SK-N-SH (cell line): ENCODE results near the gene TEAD3. TPM values are rescaled to one million over a fixed set of nuclear protein-coding genes. Genes with fewer than 3 reads are reported as not detected.

ENCODE experiments used
- CTCF ChIA-PET: fragments of 300-600, 350-600 bp; formaldehyde crosslinking; extraction: SDS; loops from one replicate; lab custom pipeline; 2021; lab: Yijun Ruan, JAX
- POLR2A ChIA-PET: fragments of 350-600 bp; sonication (Branson Sonifier 250); formaldehyde crosslinking; extraction: SDS; loops from one replicate; lab custom pipeline; 2020; ENCODE audit warnings: antibody characterized with exemption, inconsistent platforms; lab: Yijun Ruan, JAX
- DNase-seq: peaks from one replicate; pipeline ENCODE4 v3.0.0; 2012
- H2AFZ ChIP-seq: fragments of 200-600 bp; sonication (generic); 2 replicates; pipeline ENCODE4 v1.8.1; 2016; ENCODE audit warnings: antibody characterized with exemption, mild to moderate bottlenecking, low read depth
- H3F3A ChIP-seq: fragments of 200-600 bp; sonication (generic); replicated peaks from 2 replicates; pipeline ENCODE3; 2016; ENCODE audit warnings: antibody characterized with exemption, mild to moderate bottlenecking; ENCODE audit not compliant: insufficient read depth
- H3K27ac ChIP-seq, 2 experiments: fragments of 200-500 bp in 1 of 2; fragments of 200-600 bp in 1 of 2; sonication (Bioruptor generic) in 1 of 2; sonication (generic), shearing (Covaris generic) in 1 of 2; 2 replicates each; pipeline versions ENCODE4 v1.5.1 to v1.6.1; 2014 to 2016; ENCODE audit warnings: low read depth in 2 of 2, inconsistent platforms in 1 of 2, low read length in 1 of 2, mild to moderate bottlenecking in 1 of 2, mixed read lengths in 1 of 2
- H3K27me3 ChIP-seq: fragments of 200-600 bp; sonication (generic), shearing (Covaris generic); 2 replicates; pipeline ENCODE4 v1.6.1; 2016; ENCODE audit warnings: mixed run types; ENCODE audit not compliant: insufficient read depth
- H3K36me3 ChIP-seq, 2 experiments: fragments of 200-500 bp in 1 of 2; fragments of 200-600 bp in 1 of 2; sonication (Bioruptor generic) in 1 of 2; sonication (generic) in 1 of 2; replicated peaks in 1 of 2; 2 replicates each; pipeline versions ENCODE3 to v1.5.1; 2014 to 2016; ENCODE audit warnings: low read length in 1 of 2, mild to moderate bottlenecking in 1 of 2; ENCODE audit not compliant: insufficient read depth in 2 of 2, control insufficient read depth in 1 of 2
- H3K4me1 ChIP-seq, 2 experiments: fragments of 200-500 bp in 1 of 2; fragments of 200-600 bp in 1 of 2; sonication (Bioruptor generic) in 1 of 2; sonication (generic), shearing (Covaris generic) in 1 of 2; 2 replicates each; pipeline versions ENCODE4 v1.5.1 to v1.6.1; 2014 to 2016; ENCODE audit warnings: low read depth in 1 of 2, low read length in 1 of 2, mixed run types in 1 of 2; ENCODE audit not compliant: insufficient read depth in 2 of 2, control insufficient read depth in 1 of 2
- H3K4me2 ChIP-seq: fragments of 200-600 bp; sonication (generic), shearing (Covaris generic); 2 replicates; pipeline ENCODE4 v1.6.1; 2017; ENCODE audit warnings: mixed run types
- H3K4me3 ChIP-seq, 2 experiments: fragments of 200-500 bp in 1 of 2; fragments of 200-600 bp in 1 of 2; sonication (Bioruptor generic) in 1 of 2; sonication (generic), shearing (Covaris generic) in 1 of 2; 2 replicates each; pipeline versions ENCODE4 v1.5.1 to v1.8.1; 2014 to 2016; ENCODE audit warnings: low read depth in 2 of 2, inconsistent platforms in 1 of 2, low read length in 1 of 2, mild to moderate bottlenecking in 1 of 2, mixed read lengths in 1 of 2, moderate library complexity in 1 of 2
- H3K79me2 ChIP-seq: fragments of 200-600 bp; sonication (generic); 2 replicates; pipeline ENCODE4 v1.8.1; 2017; ENCODE audit warnings: mild to moderate bottlenecking; ENCODE audit not compliant: insufficient read depth
- H3K9ac ChIP-seq: fragments of 200-600 bp; sonication (generic); 2 replicates; pipeline ENCODE4 v1.6.1; 2017; ENCODE audit warnings: mixed run types
- H3K9me2 ChIP-seq: fragments of 200-600 bp; sonication (generic); 2 replicates; pipeline ENCODE4 v1.6.1; 2017; ENCODE audit warnings: mixed run types
- H3K9me3 ChIP-seq: fragments of 200-600 bp; sonication (generic); 2 replicates; pipeline ENCODE4 v1.6.1; 2017; ENCODE audit warnings: mixed run types, mild to moderate bottlenecking, moderate library complexity
- H4K20me1 ChIP-seq: fragments of 200-600 bp; sonication (generic); 2 replicates; pipeline ENCODE4 v1.6.1; 2017; ENCODE audit warnings: mild to moderate bottlenecking, mixed run types; ENCODE audit not compliant: insufficient read depth
- ELF1 ChIP-seq: IDR thresholded peaks from 2 replicates; pipeline ENCODE4 v1.4.0; 2012
- EP300 ChIP-seq, 2 experiments: IDR thresholded peaks; 2 replicates each; pipeline versions ENCODE4 v1.4.0 to v1.6.1; 2012; ENCODE audit warnings: borderline replicate concordance in 1 of 2, low read depth in 1 of 2, low read length in 1 of 2
- EZH2phosphoT487 ChIP-seq: fragments of 200-600 bp; sonication (generic); IDR thresholded peaks from 2 replicates; pipeline ENCODE4 v1.6.1; 2017; ENCODE audit warnings: low read depth, mixed run types, mild to moderate bottlenecking, antibody characterized with exemption, moderate library complexity, borderline replicate concordance
- FOXJ3 ChIP-seq: sonication (generic); formaldehyde crosslinking; IDR thresholded peaks from 2 replicates; pipeline ENCODE4 v1.5.1; 2020; ENCODE audit warnings: mild to moderate bottlenecking, missing genetic modification reagents
- FOXM1 ChIP-seq: IDR thresholded peaks from 2 replicates; pipeline ENCODE4 v1.4.0; 2012; ENCODE audit warnings: low read depth, mild to moderate bottlenecking
- MEF2A ChIP-seq: IDR thresholded peaks from 2 replicates; pipeline ENCODE4 v1.4.0; 2012; ENCODE audit warnings: low read depth, borderline replicate concordance
- MXI1 ChIP-seq: IDR thresholded peaks from 2 replicates; pipeline ENCODE4 v1.6.1; 2012; ENCODE audit warnings: mild to moderate bottlenecking, low read depth, low read length, improper control_type of control experiment
- NFIC ChIP-seq: IDR thresholded peaks from 2 replicates; pipeline ENCODE4 v1.4.0; 2012; ENCODE audit warnings: borderline replicate concordance
- RAD21 ChIP-seq: IDR thresholded peaks from 2 replicates; pipeline ENCODE4 v1.6.1; 2012; ENCODE audit warnings: mild to moderate bottlenecking, low read length
- RCOR1 ChIP-seq: fragments of 150-350 bp; IDR thresholded peaks from 2 replicates; pipeline ENCODE4 v1.6.1; 2017; ENCODE audit warnings: antibody characterized with exemption, low read length
- RFX5 ChIP-seq: IDR thresholded peaks from 2 replicates; pipeline ENCODE4 v1.6.1; 2012; ENCODE audit warnings: mild to moderate bottlenecking, improper control_type of control experiment, low read length
- SMC3 ChIP-seq: IDR thresholded peaks from 2 replicates; pipeline ENCODE4 v1.6.1; 2012; ENCODE audit warnings: low read depth, low read length, improper control_type of control experiment
- TCF12 ChIP-seq: IDR thresholded peaks from 2 replicates; pipeline ENCODE4 v1.4.0; 2012
- WGBS: methylation state at CpG from one replicate; pipeline ENCODE4 v1.1.6; 2017; ENCODE audit warnings: low lambda C conversion rate; 5-methylcytosine and 5-hydroxymethylcytosine counted together
- polyA plus RNA-seq, 3 experiments: library from polyadenylated mRNA; depleted of rRNA; stranded (reverse); fragments of >200 nt; gene quantifications; 2 replicates each; pipeline ENCODE4 v1.2.3, GENCODE V29; 2012
- TF ChIP-seq, protein P1 (sequence below): IDR thresholded peaks from 2 replicates; pipeline ENCODE4 v1.6.1; 2012; ENCODE audit warnings: mild to moderate bottlenecking, low read depth, low read length, moderate library complexity
- TF ChIP-seq, protein P2 (sequence below): fragments of 200-600 bp; sonication (generic); IDR thresholded peaks from 2 replicates; pipeline ENCODE4 v1.6.1; 2017; ENCODE audit warnings: antibody characterized with exemption, mild to moderate bottlenecking, moderate library complexity
- TF ChIP-seq, protein P3 (sequence below): IDR thresholded peaks from 2 replicates; pipeline ENCODE4; 2012
- TF ChIP-seq, protein P4 (sequence below): IDR thresholded peaks from 2 replicates; pipeline ENCODE4 v1.4.0; 2012; ENCODE audit warnings: low read depth, borderline replicate concordance

TEAD3 gene
- polyA plus RNA-seq, 1 of the 3 experiments (the other 2 are of a cell fraction), result 7.1 TPM

DNA sequence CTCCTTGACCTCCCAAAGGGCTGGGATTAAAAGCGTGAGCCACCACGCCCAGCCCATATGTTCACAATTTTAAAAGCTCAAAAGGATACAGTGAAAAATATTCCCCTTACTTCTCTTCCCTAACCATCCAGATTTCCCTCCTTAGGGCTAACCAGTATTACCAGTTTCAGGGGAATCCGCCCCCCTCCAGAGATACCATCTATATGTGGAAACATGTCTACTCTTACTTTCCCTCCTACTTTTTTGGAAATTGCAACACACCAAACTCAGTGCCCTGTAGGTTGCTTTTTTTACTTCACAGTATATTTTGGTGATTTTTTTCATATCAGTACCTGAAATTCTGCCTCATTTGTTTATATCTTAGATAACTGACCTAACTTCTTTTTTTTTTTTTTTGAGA lies 35.6 kb downstream of the TEAD3 start:
- no peak overlapping the region for H3K9ac ChIP-seq
- DNase-seq, result no peak
- H4K20me1 ChIP-seq, result no peaks in the 10 kb centered on the region
- no peaks in the 10 kb centered on the region for H3K27me3 ChIP-seq
- H3K4me1 ChIP-seq, result no peaks in the 10 kb centered on the region
- H3K4me3 ChIP-seq, result no peak overlapping the region
- no peak overlapping the region for H2AFZ ChIP-seq
- ChIA-PET POLR2A (no interaction called here), CTCF (interaction anchor here (1.4 kb wide), 1 partner anchor 118 kb away, joined by 3 read pairs; no protein-coding TSS in a partner anchor)
- H3K79me2 ChIP-seq, result no peaks in the 10 kb centered on the region
- no peak overlapping the region for H3K27ac ChIP-seq
- H3K9me3 ChIP-seq, result no peaks in the 10 kb centered on the region
- TF ChIP-seq, protein P1, sequence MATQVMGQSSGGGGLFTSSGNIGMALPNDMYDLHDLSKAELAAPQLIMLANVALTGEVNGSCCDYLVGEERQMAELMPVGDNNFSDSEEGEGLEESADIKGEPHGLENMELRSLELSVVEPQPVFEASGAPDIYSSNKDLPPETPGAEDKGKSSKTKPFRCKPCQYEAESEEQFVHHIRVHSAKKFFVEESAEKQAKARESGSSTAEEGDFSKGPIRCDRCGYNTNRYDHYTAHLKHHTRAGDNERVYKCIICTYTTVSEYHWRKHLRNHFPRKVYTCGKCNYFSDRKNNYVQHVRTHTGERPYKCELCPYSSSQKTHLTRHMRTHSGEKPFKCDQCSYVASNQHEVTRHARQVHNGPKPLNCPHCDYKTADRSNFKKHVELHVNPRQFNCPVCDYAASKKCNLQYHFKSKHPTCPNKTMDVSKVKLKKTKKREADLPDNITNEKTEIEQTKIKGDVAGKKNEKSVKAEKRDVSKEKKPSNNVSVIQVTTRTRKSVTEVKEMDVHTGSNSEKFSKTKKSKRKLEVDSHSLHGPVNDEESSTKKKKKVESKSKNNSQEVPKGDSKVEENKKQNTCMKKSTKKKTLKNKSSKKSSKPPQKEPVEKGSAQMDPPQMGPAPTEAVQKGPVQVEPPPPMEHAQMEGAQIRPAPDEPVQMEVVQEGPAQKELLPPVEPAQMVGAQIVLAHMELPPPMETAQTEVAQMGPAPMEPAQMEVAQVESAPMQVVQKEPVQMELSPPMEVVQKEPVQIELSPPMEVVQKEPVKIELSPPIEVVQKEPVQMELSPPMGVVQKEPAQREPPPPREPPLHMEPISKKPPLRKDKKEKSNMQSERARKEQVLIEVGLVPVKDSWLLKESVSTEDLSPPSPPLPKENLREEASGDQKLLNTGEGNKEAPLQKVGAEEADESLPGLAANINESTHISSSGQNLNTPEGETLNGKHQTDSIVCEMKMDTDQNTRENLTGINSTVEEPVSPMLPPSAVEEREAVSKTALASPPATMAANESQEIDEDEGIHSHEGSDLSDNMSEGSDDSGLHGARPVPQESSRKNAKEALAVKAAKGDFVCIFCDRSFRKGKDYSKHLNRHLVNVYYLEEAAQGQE, result no peak
- TF ChIP-seq EZH2phosphoT487, result no peak
- no peak for TF ChIP-seq NFIC
- TF ChIP-seq, protein P2, sequence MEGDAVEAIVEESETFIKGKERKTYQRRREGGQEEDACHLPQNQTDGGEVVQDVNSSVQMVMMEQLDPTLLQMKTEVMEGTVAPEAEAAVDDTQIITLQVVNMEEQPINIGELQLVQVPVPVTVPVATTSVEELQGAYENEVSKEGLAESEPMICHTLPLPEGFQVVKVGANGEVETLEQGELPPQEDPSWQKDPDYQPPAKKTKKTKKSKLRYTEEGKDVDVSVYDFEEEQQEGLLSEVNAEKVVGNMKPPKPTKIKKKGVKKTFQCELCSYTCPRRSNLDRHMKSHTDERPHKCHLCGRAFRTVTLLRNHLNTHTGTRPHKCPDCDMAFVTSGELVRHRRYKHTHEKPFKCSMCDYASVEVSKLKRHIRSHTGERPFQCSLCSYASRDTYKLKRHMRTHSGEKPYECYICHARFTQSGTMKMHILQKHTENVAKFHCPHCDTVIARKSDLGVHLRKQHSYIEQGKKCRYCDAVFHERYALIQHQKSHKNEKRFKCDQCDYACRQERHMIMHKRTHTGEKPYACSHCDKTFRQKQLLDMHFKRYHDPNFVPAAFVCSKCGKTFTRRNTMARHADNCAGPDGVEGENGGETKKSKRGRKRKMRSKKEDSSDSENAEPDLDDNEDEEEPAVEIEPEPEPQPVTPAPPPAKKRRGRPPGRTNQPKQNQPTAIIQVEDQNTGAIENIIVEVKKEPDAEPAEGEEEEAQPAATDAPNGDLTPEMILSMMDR, result no peak
- no peak for TF ChIP-seq FOXM1
- no peak for TF ChIP-seq RFX5
- TF ChIP-seq TCF12, result no peak
- no peak for TF ChIP-seq FOXJ3
- TF ChIP-seq MXI1, result no peak
- no peak for TF ChIP-seq RCOR1
- TF ChIP-seq RAD21, result no peak
- TF ChIP-seq, protein P3, sequence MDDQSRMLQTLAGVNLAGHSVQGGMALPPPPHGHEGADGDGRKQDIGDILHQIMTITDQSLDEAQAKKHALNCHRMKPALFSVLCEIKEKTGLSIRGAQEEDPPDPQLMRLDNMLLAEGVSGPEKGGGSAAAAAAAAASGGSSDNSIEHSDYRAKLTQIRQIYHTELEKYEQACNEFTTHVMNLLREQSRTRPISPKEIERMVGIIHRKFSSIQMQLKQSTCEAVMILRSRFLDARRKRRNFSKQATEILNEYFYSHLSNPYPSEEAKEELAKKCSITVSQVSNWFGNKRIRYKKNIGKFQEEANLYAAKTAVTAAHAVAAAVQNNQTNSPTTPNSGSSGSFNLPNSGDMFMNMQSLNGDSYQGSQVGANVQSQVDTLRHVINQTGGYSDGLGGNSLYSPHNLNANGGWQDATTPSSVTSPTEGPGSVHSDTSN, result no peak
- no peak for TF ChIP-seq EP300 (IDR thresholded peaks at IDR 0.05; ENCODE audit: borderline replicate concordance in 1 of 2, low read depth in 1 of 2, low read length in 1 of 2)
- TF ChIP-seq, protein P4, sequence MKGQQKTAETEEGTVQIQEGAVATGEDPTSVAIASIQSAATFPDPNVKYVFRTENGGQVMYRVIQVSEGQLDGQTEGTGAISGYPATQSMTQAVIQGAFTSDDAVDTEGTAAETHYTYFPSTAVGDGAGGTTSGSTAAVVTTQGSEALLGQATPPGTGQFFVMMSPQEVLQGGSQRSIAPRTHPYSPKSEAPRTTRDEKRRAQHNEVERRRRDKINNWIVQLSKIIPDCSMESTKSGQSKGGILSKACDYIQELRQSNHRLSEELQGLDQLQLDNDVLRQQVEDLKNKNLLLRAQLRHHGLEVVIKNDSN, result no peak
- no peak for TF ChIP-seq MEF2A
- no peak for TF ChIP-seq SMC3
- no peak for TF ChIP-seq ELF1
- peaks cover 0 to 7% of the 10 kb centered on the region in 2 experiments for H3K36me3 ChIP-seq
- no peaks in the 10 kb centered on the region for H3K9me2 ChIP-seq
- H3K4me2 ChIP-seq, result no peak overlapping the region
- no peaks in the 10 kb centered on the region for H3F3A ChIP-seq
- WGBS, result 86% methylated on average over 3 of the region's 3 CpGs
